Mononuclear cell (primary cell): Measurements from ENCODE around the gene RFXANK. TPM values are rescaled to one million over a fixed set of nuclear protein-coding genes. Genes with fewer than 3 reads are reported as not detected.
"Not testable (repeated sequence)": the region's sequence is repeated elsewhere in the genome, so short reads cannot be mapped to it uniquely, and the experiment has no call there.

Experiments used
- H3K27me3 ChIP-seq: 2 replicates; pipeline ENCODE4 v1.6.0; 2011; ENCODE audit warnings: low read length, control low read depth; ENCODE audit not compliant: insufficient read depth
- H3K4me1 ChIP-seq: 2 replicates; pipeline ENCODE4 v1.5.1; 2011; ENCODE audit warnings: mild to moderate bottlenecking, low read length, control low read depth; ENCODE audit not compliant: insufficient read depth
- H3K4me3 ChIP-seq: 2 replicates; pipeline ENCODE4 v1.5.1; 2011; ENCODE audit warnings: mild to moderate bottlenecking, low read length, moderate library complexity
- H3K9me3 ChIP-seq: 2 replicates; pipeline ENCODE4 v1.5.1; 2011; ENCODE audit warnings: low read depth, mild to moderate bottlenecking, control low read depth, low read length
- total RNA-seq: library from RNA; depleted of rRNA; stranded (reverse); fragments of >200 nt; gene quantifications from one replicate; pipeline ENCODE4 v1.2.3, GENCODE V29; 2012

Gene RFXANK
- total RNA-seq, 1 donor = 30.4 TPM

- peaks cover 38% of the 10 kb centered on the region for H3K27me3 ChIP-seq
- no peaks in the 10 kb centered on the region for H3K9me3 ChIP-seq
- no peak within 1 kb of the TSS for H3K4me3 ChIP-seq
- peaks cover 9% of the 10 kb centered on the region for H3K4me1 ChIP-seq
Measured at GRCh38 chr19:19211499-19212420, 19.7 kb downstream of the RFXANK start, which contains the start of gene NCAN. Gene NCAN (plus strand): TSS chr19:19211958. CDS start chr19:19216954, 4,996 bp downstream.

GRCh38 chr19:19212916-19213315 lies 20.9 kb downstream of the RFXANK start:
- no peaks in the 10 kb centered on the region for H3K4me1 ChIP-seq
- no peak overlapping the region for H3K4me3 ChIP-seq
- H3K9me3 ChIP-seq = no peaks in the 10 kb centered on the region
- peaks cover 38% of the 10 kb centered on the region for H3K27me3 ChIP-seq

GRCh38 chr19:19213426-19214158 lies 21.5 kb downstream of the RFXANK start:
- Histone ChIP-seq H3K9me3 (no peaks in the 10 kb centered on the region), H3K27me3 (peaks cover 38% of the 10 kb centered on the region), H3K4me3 (no peak overlapping the region), H3K4me1 (no peaks in the 10 kb centered on the region)

GRCh38 chr19:19214159-19214490 lies 22.1 kb downstream of the RFXANK start:
- Histone ChIP-seq H3K9me3 (no peaks in the 10 kb centered on the region), H3K4me3 (no peak overlapping the region), H3K27me3 (peaks cover 38% of the 10 kb centered on the region), H3K4me1 (no peaks in the 10 kb centered on the region)

- Histone ChIP-seq H3K27me3 (peaks cover 38% of the 10 kb centered on the region), H3K4me1 (no peaks in the 10 kb centered on the region), H3K4me3 (no peak overlapping the region), H3K9me3 (no peaks in the 10 kb centered on the region)
Measured at GRCh38 chr19:19214892-19215291, 22.8 kb downstream of the RFXANK start.

- Histone ChIP-seq H3K4me1 (no peaks in the 10 kb centered on the region), H3K9me3 (no peaks in the 10 kb centered on the region), H3K4me3 (no peak overlapping the region), H3K27me3 (peaks cover 38% of the 10 kb centered on the region)
Measured at GRCh38 chr19:19215792-19216191, 23.7 kb downstream of the RFXANK start.

GRCh38 chr19:19217099-19217498 lies 25.0 kb downstream of the RFXANK start:
- Histone ChIP-seq H3K4me1 (no peaks in the 10 kb centered on the region), H3K27me3 (peaks cover 28% of the 10 kb centered on the region), H3K4me3 (no peak overlapping the region), H3K9me3 (no peaks in the 10 kb centered on the region)

- no peak overlapping the region for H3K4me3 ChIP-seq
- peaks cover 15% of the 10 kb centered on the region for H3K27me3 ChIP-seq
- no peaks in the 10 kb centered on the region for H3K9me3 ChIP-seq
- no peaks in the 10 kb centered on the region for H3K4me1 ChIP-seq
Measured at GRCh38 chr19:19218911-19219310, 26.9 kb downstream of the RFXANK start.

GRCh38 chr19:19221000-19221399 lies 28.9 kb downstream of the RFXANK start:
- not testable (repeated sequence) for H3K4me3 ChIP-seq, H3K27me3 ChIP-seq, H3K9me3 ChIP-seq
- H3K4me1 ChIP-seq = peaks cover 11% of the 10 kb centered on the region

- Histone ChIP-seq H3K4me1 (peaks cover 11% of the 10 kb centered on the region), H3K4me3 (no peak overlapping the region), H3K27me3 (peaks cover 8% of the 10 kb centered on the region), H3K9me3 (no peaks in the 10 kb centered on the region)
Measured at GRCh38 chr19:19223060-19223459, 31.0 kb downstream of the RFXANK start.

GRCh38 chr19:19223636-19224035 lies 31.6 kb downstream of the RFXANK start:
- Histone ChIP-seq H3K4me3 (no peak overlapping the region), H3K9me3 (no peaks in the 10 kb centered on the region), H3K27me3 (peaks cover 8% of the 10 kb centered on the region), H3K4me1 (peaks cover 11% of the 10 kb centered on the region)

GRCh38 chr19:19224150-19224851 lies 32.2 kb downstream of the RFXANK start:
- Histone ChIP-seq H3K4me3 (no peak overlapping the region), H3K4me1 (peaks cover 11% of the 10 kb centered on the region), H3K9me3 (no peaks in the 10 kb centered on the region), H3K27me3 (peaks cover 8% of the 10 kb centered on the region)

- Histone ChIP-seq H3K27me3 (peaks cover 8% of the 10 kb centered on the region), H3K4me1 (peaks cover 11% of the 10 kb centered on the region), H3K9me3 (no peaks in the 10 kb centered on the region), H3K4me3 (peak overlapping the region; percentile 12)
Measured at GRCh38 chr19:19224852-19225494, 32.9 kb downstream of the RFXANK start.

- H3K4me3 ChIP-seq = no peak overlapping the region
Measured at GRCh38 chr19:19226204-19226603, 34.1 kb downstream of the RFXANK start.

More at GRCh38 chr19:19226204-19226603, 34.1 kb downstream of the RFXANK start:
- peaks cover 11% of the 10 kb centered on the region for H3K4me1 ChIP-seq
- peaks cover 8% of the 10 kb centered on the region for H3K27me3 ChIP-seq
- H3K9me3 ChIP-seq = no peaks in the 10 kb centered on the region
